Fibroblast of skin of left biceps (primary cell): Measurements from ENCODE around the gene CECR2.
"Not testable (repeated sequence)": the region's sequence is repeated elsewhere in the genome, so short reads cannot be mapped to it uniquely, and the experiment has no call there.

ENCODE experiments used
- DNase-seq, 2 experiments: peaks; one replicate each; pipeline ENCODE4 v3.0.0-alpha.2; 2013; ENCODE audit warnings: low read depth in 2 of 2

CECR2 gene

DNA sequence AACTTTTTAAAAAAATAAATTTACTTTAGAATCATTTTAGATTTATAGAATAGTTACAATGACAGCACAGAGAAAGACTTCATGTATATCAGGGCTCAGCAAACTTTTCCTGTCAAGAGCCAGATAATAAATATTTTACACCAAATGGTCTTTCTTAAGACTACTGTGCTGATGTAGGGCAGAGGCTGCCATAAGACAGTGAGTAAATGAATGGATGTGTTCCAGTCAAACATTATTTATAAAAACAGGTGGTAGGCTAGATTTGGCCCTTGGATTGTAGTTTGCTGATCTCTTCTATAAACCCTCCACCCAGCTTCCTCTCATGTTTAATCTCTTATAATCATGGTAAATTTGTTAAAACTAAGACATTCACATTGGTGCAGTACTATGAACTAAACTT, 33.0 kb downstream of the CECR2 start:
- DNase-seq, result no peak

GRCh38 chr22:17403906-17404305, 34.6 kb downstream of the CECR2 start:
- no peak for DNase-seq

DNA sequence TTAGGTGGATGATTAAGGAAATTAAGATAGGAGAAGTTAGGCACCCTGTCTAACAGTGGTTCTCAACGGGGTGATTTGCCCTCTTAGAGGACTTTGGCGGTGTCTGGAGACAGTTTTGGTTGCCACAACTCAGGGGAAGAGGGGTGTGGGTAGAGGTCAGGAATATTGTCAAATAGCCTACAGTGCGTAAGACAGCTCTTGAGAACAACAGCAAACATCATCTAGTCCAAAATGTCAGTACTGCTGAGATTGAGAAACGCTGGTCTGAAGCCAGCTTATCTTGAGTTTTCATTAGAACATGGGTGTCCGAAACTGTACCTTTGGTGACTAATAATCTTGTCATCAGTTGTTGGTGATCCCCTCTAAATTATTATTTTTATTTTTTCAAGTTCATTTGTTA, 38.4 kb downstream of the CECR2 start:
- no peak for DNase-seq

DNA sequence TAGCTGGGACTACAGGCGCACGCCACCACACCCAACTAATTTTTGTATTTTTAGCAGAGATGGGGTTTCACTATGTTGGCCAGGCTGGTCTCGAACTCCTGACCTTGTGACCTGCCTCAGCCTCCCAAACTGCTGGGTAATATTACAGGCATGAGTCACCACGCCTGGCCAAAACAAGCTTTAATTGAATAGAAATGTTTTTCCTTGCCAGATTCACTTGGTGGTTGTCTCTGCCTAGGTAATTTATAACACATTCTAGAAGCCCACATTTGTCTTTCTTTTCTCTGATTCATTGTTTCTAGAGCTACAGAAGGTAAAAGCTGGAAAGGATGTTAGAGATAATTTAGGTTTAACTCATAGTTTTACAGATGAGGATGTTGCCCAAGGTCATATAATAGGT, 41.3 kb downstream of the CECR2 start:
- no peak for DNase-seq

DNA sequence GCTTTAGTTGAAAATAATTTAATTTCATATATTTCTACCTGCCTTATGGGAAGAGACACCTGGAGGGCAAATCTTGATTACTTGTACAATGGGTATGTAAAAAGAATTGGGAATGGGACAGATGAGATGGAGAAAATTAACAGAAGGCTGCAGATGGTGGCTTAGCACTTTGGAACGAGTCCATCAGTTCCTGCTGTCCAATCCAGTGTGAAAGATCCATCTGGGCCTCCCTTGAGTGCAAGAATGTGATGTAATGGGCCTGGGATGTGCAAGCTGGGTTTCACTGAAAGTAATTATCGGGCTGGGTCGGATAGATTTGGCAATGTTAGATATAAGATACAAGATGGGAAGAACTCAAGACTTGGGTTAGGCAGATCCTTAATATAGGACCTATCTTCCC, 42.0 kb downstream of the CECR2 start:
- DNase-seq, result no peak

- no peak for DNase-seq
Measured at GRCh38 chr22:17412232-17412631, 43.0 kb downstream of the CECR2 start.

DNA sequence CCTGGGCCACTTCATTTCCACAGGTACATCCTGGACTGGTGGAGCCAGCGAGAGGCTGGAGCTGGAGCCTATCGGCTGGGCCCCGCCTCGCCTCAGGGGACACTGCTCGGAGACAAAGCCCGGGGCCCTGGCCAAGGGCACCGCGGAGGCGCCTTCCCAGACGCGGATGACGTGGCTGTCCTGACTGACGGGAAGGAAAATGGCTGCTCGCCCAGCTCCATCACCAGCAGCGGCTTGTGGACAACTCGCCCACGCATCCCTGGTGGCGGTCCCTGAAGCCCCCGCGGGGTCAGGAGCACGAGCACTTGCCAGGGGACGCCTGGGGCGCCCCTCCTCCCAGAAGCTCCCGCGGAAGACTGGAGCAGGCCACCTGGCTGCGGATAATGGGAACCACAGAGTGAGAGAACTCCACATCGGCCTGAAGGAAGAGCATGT, 49.6 kb downstream of the CECR2 start:
- no peak for DNase-seq

DNA sequence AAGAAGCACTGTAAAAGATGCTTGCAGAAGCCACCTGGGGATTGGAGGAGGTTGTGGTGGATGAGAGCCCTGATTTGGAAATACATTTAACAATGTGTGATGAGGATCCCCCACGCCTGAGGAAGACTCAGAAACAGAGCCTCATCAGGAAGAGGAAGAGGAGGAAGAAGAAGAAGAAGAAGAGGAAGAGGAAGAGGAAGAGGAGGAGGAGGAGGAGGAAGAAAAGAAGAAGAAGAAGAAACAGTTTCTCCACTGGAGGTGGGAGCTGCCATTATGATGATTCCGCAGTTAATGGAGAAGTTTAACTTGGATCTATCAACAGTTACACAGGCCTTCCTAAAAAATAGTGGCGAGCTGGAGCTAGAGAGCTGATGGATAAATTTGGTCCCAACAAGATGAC, 50.1 kb downstream of the CECR2 start:
- no peak for DNase-seq

DNA sequence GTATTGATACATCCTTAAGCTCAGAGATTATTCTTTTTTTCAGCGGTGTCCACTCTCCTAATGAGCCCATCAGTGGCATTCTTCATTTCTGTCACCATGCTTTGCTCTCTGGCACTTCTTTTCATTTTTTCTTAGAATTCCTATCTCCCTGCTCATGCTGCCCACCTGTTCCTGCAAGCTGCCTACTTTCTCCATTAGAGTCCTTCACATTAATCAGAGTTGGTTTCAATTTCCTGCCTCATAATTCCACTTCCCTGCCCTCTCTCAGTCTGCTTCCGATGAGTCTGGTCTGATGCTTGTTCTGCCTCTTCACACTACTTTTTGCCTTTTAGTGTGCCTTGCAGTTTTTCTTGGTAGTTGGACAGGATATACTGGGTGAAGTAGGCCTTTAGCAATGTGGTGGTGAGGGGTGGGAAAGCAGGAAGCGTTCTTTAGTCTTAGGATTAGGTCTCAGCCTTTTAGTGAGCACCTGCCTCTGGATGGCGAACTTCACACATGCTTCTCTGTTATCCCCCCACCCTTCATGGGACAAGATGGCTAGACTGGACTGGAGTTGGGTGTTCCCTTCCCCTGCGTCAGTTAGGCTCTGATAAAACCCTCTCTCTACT, 53.6 kb downstream of the CECR2 start:
- no peak for DNase-seq

DNA sequence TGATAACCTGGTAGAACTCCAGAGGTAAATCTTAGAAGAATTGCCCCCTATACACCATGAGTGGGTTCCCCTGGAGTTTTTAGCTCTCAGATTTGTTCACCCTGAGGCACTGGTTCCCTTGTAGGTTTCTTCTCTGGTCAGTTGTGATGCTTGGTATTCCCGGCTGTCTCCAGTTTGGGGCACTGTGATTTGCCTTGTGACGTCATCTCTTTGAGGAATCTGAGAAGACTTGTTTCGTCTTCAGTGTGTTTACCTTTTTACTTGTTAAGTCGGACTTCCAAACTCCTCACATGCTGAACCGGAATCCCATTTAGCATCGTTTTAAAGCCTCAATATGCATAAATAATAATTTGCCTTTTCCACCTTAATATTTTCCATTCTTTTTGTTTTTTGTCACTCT, 54.4 kb downstream of the CECR2 start:
- no peak for DNase-seq

DNA sequence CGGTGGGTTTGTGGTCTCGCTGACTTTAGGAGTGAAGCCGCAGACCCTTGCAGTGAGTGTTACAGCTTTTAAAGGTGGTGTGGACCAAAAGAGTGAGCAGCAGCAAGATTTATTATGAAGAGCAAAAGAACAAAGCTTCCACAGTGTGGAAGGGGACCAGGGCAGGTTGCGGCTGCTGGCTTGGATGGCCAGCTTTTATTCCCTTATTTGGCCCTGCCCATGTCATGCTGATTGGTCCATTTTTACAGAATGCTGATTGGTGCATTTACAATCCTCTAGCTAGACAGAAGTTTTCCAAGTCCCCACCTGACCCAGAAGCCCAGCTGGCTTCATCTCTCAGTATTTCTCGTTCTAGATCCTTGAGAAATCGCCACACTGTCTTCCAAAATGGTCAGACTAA, 58.3 kb downstream of the CECR2 start:
- not testable (repeated sequence) for DNase-seq

GRCh38 chr22:17429516-17429915, 60.3 kb downstream of the CECR2 start:
- no peak for DNase-seq

GRCh38 chr22:17430412-17430811, 61.2 kb downstream of the CECR2 start:
- DNase-seq, result no peak

DNA sequence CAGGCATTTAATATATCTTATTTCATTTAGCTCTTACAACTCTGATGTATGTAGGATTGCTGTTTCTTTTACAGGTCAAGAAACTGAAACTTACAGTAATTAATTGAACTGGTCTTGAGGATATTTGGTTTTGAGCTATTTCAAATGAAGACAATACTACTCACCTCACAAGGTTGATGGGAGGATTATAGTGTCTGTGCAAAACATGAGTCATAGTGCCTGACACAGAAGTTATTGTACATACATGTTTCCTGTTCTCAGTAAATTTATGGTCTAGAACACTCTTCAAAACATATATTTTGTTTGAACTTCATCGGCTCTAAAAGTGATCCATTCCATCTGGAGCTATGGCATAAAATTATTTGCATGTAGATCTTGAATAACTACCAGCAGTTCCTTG, 61.9 kb downstream of the CECR2 start:
- DNase-seq, result no peak

- no peak for DNase-seq
Measured at GRCh38 chr22:17434856-17435255, 65.6 kb downstream of the CECR2 start.

- no peak for DNase-seq
Measured at GRCh38 chr22:17435375-17435774, 66.1 kb downstream of the CECR2 start.

GRCh38 chr22:17436382-17436980, 67.2 kb downstream of the CECR2 start:
- no peak for DNase-seq

DNA sequence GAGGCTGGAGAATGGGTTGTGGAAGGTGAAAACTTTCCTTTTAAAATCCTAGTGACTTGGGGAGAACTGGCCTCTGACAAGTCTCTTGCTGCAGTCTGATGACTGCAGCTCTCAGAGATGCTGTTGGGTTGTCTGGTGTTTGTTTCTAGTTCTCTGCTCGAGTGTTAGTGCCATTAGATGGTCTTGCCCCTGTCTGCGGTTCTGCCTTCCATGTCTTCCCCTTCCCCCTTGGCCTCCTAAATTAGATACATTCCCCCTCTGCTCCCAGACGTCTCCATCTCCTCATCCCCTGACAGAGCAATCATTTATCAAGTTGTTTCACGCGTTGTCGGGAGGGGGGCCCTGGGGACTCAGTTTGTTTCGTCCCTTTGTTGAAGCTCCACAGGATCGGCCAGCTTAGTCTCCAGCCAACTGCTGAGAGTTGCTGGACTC, 67.7 kb downstream of the CECR2 start:
- no peak for DNase-seq

- DNase-seq, result no peak
Measured at GRCh38 chr22:17438026-17438425, 68.8 kb downstream of the CECR2 start.

DNA sequence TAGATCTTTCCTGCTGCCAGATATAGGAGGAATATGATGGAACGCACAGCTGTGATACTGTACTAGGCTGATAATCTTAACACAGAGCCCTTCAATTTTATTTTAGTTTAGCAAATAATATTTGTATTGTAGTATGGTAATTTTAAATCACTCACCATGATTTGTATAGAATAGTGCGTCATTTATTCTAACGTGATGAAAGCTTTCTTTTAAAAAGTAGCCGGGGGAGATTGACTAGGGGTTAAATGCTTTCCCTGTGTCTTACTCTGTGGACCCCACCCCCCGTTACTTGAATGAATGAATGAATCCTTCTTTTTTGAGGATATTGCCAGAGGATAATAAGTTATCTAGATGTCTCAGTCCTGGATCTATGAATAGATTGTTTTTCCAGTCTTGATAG, 72.1 kb downstream of the CECR2 start:
- no peak for DNase-seq

- DNase-seq, result no peak
Measured at GRCh38 chr22:17443405-17444203, 74.3 kb downstream of the CECR2 start.

GRCh38 chr22:17444204-17444504, 74.9 kb downstream of the CECR2 start:
- no peak for DNase-seq

DNA sequence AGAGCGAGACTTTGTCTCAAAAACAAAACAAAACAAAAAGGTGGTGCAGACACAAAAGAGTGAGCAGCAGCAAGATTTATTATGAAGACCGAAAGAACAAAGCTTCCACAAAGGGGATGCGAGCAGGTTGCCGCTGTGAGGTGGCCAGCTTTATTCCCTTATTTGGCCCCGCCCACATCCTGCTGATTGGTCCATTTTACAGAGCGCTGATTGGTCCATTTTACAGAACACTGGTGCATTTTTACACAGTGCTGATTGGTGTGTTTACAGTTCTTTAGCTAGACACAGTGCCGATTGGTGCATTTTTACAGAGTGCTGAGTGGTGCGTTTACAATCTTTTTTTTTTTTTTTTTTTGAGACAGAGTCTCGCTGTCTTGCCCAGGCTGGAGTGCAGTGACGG, 77.4 kb downstream of the CECR2 start:
- no peak for DNase-seq
